GM12874 (cell line): ENCODE results near the gene EIF4G1.

Experiments
- CTCF ChIP-seq: IDR thresholded peaks from 2 replicates; pipeline ENCODE4 v1.5.1; 2011; ENCODE audit warnings: low read depth, mild to moderate bottlenecking, control low read depth, low read length, moderate library complexity; ENCODE audit not compliant: insufficient read depth

Gene EIF4G1

GRCh38 chr3:184350618-184351017, 36.2 kb downstream of the EIF4G1 start:
- no peak for TF ChIP-seq CTCF

GRCh38 chr3:184351511-184352148, 37.2 kb downstream of the EIF4G1 start:
- TF ChIP-seq CTCF: no peak

- no peak for TF ChIP-seq CTCF
Observed at GRCh38 chr3:184352149-184352785, 37.9 kb downstream of the EIF4G1 start.

- TF ChIP-seq CTCF: no peak
Observed at GRCh38 chr3:184352897-184353545, 38.6 kb downstream of the EIF4G1 start.

- no peak for TF ChIP-seq CTCF
Observed at GRCh38 chr3:184353546-184353941, 39.1 kb downstream of the EIF4G1 start.

GRCh38 chr3:184354121-184354728, 39.8 kb downstream of the EIF4G1 start:
- TF ChIP-seq CTCF: peak; percentile 88

GRCh38 chr3:184354754-184355153, 40.3 kb downstream of the EIF4G1 start:
- no peak for TF ChIP-seq CTCF
